ENCODE results near the gene NUCB2.

- TF ChIP-seq EZH2phosphoT487 (IDR thresholded peaks at IDR 0.05; ENCODE audit: borderline replicate concordance) (no peak), CTCF (conservative IDR thresholded peaks at IDR 0.05; ENCODE audit: low read length) (no peak)
Observed at GRCh38 chr11:17350455-17351171, 74.1 kb downstream of the NUCB2 start.

Measured in Loucy (cell line).